ENCODE data around the gene ZNF784.

Gene ZNF784

GRCh38 chr19:55653651-55654322 lies 29.4 kb upstream of the ZNF784 start (continued):
- no peak for TF ChIP-seq SCRT1 (tag by site-specific recombination; IDR thresholded peaks at IDR 0.05; ENCODE audit: borderline replicate concordance)
- TF ChIP-seq, protein P1, sequence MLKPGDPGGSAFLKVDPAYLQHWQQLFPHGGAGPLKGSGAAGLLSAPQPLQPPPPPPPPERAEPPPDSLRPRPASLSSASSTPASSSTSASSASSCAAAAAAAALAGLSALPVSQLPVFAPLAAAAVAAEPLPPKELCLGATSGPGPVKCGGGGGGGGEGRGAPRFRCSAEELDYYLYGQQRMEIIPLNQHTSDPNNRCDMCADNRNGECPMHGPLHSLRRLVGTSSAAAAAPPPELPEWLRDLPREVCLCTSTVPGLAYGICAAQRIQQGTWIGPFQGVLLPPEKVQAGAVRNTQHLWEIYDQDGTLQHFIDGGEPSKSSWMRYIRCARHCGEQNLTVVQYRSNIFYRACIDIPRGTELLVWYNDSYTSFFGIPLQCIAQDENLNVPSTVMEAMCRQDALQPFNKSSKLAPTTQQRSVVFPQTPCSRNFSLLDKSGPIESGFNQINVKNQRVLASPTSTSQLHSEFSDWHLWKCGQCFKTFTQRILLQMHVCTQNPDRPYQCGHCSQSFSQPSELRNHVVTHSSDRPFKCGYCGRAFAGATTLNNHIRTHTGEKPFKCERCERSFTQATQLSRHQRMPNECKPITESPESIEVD (tag by site-specific recombination; IDR thresholded peaks at IDR 0.05), result no peak
- TF ChIP-seq YY1 (tag by site-specific recombination; IDR thresholded peaks at IDR 0.05), result no peak
- no peak for TF ChIP-seq IKZF3 (tag by site-specific recombination; IDR thresholded peaks at IDR 0.05)
- no peak for TF ChIP-seq KLF16 (tag by site-specific recombination; IDR thresholded peaks at IDR 0.05)
- no peak for TF ChIP-seq ZNF140 (tag by site-specific recombination; IDR thresholded peaks at IDR 0.05)
- TF ChIP-seq ZNF626 (tag by site-specific recombination; IDR thresholded peaks at IDR 0.05), result no peak
- no peak for TF ChIP-seq ZNF19 (tag by site-specific recombination; IDR thresholded peaks at IDR 0.05; ENCODE audit: low read depth)
- no peak for TF ChIP-seq HOXA7 (CRISPR knock-in tag; IDR thresholded peaks at IDR 0.05; ENCODE audit: borderline replicate concordance)
- TF ChIP-seq ZNF473 (tag by site-specific recombination; IDR thresholded peaks at IDR 0.05), result no peak
- TF ChIP-seq ZNF624 (tag by site-specific recombination; IDR thresholded peaks at IDR 0.05), result no peak
- TF ChIP-seq ZNF274 (IDR thresholded peaks at IDR 0.05; ENCODE audit: low read length), result no peak
- TF ChIP-seq ZNF274 (tag by site-specific recombination; IDR thresholded peaks at IDR 0.05; ENCODE audit: borderline replicate concordance), result no peak
- no peak for TF ChIP-seq GLI4 (tag by site-specific recombination; IDR thresholded peaks at IDR 0.05)
- TF ChIP-seq ZNF223 (tag by site-specific recombination; IDR thresholded peaks at IDR 0.05), result no peak
- TF ChIP-seq GFI1B (tag by site-specific recombination; IDR thresholded peaks at IDR 0.05), result no peak
- no peak for TF ChIP-seq ZNF16 (tag by site-specific recombination; IDR thresholded peaks at IDR 0.05; ENCODE audit: low read depth)
- 0 out of 2 replicates have a peak, but pooled peaks have one; percentile 5 for TF ChIP-seq ZNF280D (tag by site-specific recombination; IDR thresholded peaks at IDR 0.05)
- TF ChIP-seq ZNF324 (tag by site-specific recombination; IDR thresholded peaks at IDR 0.05), result peak; percentile 82
- TF ChIP-seq ZNF677 (tag by site-specific recombination; IDR thresholded peaks at IDR 0.05), result no peak
- TF ChIP-seq KLF17 (tag by site-specific recombination; IDR thresholded peaks at IDR 0.05), result peak; percentile 57; the same call in 1 of the 2 replicates
- TF ChIP-seq HOXC10 (CRISPR knock-in tag; IDR thresholded peaks at IDR 0.05), result 0 out of 2 replicates have a peak, but pooled peaks have one; percentile 29
- TF ChIP-seq, protein P2, sequence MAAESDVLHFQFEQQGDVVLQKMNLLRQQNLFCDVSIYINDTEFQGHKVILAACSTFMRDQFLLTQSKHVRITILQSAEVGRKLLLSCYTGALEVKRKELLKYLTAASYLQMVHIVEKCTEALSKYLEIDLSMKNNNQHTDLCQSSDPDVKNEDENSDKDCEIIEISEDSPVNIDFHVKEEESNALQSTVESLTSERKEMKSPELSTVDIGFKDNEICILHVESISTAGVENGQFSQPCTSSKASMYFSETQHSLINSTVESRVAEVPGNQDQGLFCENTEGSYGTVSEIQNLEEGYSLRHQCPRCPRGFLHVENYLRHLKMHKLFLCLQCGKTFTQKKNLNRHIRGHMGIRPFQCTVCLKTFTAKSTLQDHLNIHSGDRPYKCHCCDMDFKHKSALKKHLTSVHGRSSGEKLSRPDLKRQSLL (tag by site-specific recombination; IDR thresholded peaks at IDR 0.05), result no peak
- TF ChIP-seq ATF2 (tag by site-specific recombination; IDR thresholded peaks at IDR 0.05; ENCODE audit: low read depth), result no peak
- no peak for TF ChIP-seq ZNF155 (tag by site-specific recombination; IDR thresholded peaks at IDR 0.05)
- TF ChIP-seq INSM2 (tag by site-specific recombination; IDR thresholded peaks at IDR 0.05), result no peak
- TF ChIP-seq REPIN1 (tag by site-specific recombination; IDR thresholded peaks at IDR 0.05; ENCODE audit: low read depth), result no peak
- TF ChIP-seq KLF7 (tag by site-specific recombination; IDR thresholded peaks at IDR 0.05; ENCODE audit: borderline replicate concordance), result no peak
- no peak for TF ChIP-seq ZNF146 (tag by site-specific recombination; IDR thresholded peaks at IDR 0.05)
- TF ChIP-seq ZNF266 (tag by site-specific recombination; IDR thresholded peaks at IDR 0.05; ENCODE audit: low read depth), result no peak
- TF ChIP-seq ZNF548 (tag by site-specific recombination; IDR thresholded peaks at IDR 0.05), result no peak
- no peak for TF ChIP-seq ZNF23 (tag by site-specific recombination; IDR thresholded peaks at IDR 0.05; ENCODE audit: borderline replicate concordance)
